ENCODE measurements around the gene CRKL.
"Not testable (repeated sequence)": the region's sequence is repeated elsewhere in the genome, so short reads cannot be mapped to it uniquely, and the experiment has no call there.

The CRKL gene

GRCh38 chr22:20916916-20917810 lies at the start of gene CRKL:
Gene CRKL (plus strand): TSS chr22:20917407. CDS start chr22:20917935, 528 bp downstream.
- DNase-seq = peak; percentile 93

GRCh38 chr22:20868025-20868962 lies 48.9 kb upstream of the CRKL start:
- no peak for DNase-seq

DNA sequence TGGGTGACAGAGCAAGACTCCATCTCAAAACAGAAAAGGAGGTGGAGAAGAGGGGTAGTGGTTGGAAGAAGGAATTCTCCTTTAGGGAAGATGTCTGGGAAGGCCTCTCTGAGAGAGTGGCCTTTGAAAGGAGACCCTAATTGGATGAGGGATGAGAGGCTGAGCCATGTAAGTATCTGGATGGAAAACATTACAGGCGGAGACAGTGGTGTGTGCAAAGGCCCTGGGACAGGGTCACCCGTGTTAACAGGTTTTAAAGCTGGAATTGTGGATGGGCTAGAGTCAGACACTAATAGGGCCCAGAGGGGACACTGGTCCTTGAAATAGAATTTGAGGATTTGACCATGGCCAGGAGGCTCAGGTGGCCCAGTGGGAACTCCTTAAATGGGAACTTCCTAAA lies 48.0 kb upstream of the CRKL start:
- no peak for DNase-seq

DNA sequence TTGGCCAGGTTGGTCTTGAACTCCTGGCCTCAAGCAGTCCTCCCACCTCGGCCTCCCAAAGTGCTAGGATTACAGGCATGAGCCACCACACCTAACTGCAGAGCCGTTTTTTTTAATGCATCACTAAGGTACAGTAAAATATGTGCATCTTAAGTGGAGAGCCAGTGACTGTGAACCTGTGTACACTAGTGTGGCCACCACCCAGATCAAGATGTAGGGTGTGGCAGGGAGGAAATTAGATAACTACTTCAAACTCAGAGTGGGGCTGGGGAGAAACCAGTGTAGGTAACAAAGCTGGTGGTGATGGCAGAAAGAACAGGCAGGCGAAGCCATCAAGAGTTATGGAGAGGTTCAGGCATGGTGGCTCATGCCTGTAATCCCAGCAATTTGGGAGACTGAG lies 44.0 kb upstream of the CRKL start:
- DNase-seq = no peak

- no peak for DNase-seq
Measured at GRCh38 chr22:20875296-20875695, 41.9 kb upstream of the CRKL start.

DNA sequence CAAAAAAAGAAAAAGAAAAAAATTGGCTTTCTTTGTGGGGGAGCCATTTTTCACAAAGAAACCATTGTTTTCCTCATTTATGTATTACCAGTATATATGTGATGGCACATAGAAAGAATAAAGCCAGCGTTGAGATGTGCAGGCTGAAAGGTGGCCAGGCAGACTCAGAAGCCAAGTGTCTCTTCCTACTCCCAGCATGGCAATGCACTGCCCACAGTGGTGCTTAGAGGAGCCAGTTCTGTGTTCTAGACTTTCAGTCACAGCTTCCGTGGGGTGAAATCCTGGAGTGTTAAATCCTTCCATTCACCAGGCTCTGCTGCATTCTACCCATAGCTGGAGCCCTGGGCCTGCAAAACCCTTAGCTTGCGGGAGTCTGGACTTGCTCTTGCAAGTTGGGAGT lies 39.5 kb upstream of the CRKL start:
- DNase-seq = no peak

DNA sequence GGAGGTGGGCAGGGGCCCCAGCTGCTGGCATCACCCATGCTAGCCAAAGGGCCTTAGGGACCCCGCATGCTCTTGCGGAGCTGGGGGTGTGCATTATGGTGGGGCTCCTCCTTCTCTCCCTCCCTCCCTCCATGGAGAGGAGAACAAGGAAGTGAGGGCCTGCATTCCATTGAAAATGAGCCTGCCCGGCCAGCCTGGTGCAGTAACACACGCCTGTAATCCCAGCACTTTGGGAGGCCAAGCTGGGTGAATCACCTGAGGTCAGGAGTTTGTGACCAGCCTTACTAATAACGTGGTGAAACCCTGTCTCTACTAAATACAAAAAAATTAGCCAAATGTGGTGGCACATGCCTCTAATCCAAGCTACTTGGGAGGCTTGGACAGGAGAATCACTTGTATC lies 36.0 kb upstream of the CRKL start:
- DNase-seq = no peak

DNA sequence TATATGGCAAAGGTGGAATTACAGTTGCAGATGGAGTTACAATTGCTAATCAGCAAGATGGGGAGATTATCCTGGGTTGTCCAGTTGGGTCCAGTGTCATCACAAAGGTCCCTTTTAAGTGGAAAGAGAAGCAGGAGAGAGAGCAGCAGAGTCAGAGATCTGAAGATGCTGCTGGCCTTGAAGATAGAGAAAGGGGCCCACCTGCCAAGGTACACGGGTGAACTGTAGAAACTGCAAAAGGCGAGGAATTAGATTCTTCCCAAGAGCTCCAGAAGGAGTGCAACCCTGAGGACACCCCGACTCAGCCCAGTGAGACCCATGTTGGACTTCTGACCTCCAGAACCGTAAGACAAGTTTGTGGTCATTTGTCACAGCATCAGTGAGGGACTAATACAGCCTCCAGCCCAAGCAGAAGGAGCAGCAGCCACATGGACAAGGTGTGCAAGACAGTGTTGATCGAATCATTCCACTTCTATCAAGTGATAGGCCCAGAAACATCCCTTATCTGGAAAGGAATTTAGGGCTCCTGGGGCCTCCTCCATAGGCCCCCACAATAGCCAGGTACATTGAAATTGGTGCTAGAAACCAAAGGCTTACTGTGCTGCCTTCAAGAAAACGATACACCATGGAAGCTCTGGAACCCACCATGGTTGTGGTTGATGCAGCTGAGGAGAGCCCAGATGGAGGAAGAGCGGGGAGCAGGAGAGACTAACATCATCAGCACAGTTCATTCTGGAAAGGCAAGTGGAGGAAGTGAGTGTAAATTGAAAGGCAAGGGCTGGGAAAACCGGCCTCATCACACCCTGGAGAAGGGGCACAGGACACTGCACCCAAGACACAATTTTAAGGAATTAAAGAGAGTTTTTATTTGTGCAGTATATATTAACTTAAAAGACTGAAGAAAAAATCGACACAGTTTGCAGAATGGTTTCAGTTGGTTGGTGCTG lies 35.1 kb upstream of the CRKL start:
- DNase-seq = no peak

GRCh38 chr22:20882855-20883254 lies 34.4 kb upstream of the CRKL start:
- no peak for DNase-seq

DNA sequence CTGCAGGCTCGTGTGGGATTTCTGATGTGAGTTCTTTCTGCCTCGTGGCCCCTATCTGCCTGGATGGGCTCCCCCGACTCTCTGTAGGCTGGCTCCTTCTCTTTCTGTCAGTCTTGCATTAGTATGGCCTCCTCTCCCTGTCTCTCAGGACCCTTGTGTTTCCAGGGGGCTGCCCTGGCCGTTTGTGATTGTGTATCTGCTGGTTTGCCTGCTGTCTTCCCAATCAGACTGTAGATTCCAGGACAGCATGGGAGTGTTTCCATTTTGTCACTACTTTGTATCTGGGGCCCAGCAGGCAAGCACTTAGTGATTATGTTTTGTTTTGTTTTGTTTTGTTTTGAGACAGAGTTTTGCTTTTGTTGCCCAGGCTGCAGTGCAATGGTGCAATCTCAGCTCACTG lies 32.8 kb upstream of the CRKL start:
- no peak for DNase-seq

DNA sequence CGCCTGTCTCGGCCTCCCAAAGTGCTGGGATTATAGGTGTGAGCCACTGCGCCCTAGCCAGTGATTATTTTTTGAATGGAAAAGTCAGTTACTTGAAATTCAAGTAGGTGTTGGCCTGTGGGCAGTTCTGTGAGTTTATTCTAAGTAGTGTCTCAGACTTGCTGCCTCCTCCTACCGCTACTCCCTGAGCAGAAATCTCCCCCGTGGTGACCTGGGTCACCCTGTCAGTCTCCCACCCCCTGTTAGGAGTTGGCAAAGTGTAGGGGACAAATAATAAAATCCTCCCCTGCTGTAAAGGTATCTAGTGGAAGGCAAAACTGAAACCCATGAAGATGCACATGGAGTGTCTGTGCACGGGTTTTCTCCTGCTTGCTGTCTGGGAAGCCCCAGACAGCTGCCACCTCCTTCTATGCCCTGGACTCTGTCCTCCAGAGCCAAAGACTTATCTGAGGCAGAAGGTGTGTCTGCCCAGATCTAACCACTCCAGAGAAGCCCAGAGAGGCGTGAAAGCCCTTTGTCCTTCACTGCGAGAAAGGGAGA lies 32.1 kb upstream of the CRKL start:
- DNase-seq = no peak

GRCh38 chr22:20885557-20886323 lies 31.5 kb upstream of the CRKL start:
- DNase-seq = peak; percentile 80

DNA sequence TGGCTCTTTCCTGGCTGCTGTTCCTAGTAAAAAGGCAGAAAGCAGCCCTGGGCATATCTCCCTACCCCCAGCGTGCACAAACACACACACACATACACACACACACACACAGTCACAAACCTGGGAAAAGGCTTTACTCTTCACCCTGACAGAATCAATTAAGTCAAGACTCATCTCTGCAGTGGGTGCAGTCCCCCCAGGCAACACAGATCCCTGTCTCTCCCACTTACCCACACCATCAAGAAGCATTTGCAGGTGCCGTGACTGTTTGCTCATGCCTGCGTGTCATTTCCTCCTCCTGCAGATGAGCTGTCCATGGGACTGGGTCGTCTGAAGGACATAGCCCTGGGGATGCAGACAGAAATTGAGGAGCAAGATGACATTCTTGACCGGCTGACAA lies 29.8 kb upstream of the CRKL start:
- no peak for DNase-seq

GRCh38 chr22:20889025-20889704 lies 28.0 kb upstream of the CRKL start:
- DNase-seq = no peak

DNA sequence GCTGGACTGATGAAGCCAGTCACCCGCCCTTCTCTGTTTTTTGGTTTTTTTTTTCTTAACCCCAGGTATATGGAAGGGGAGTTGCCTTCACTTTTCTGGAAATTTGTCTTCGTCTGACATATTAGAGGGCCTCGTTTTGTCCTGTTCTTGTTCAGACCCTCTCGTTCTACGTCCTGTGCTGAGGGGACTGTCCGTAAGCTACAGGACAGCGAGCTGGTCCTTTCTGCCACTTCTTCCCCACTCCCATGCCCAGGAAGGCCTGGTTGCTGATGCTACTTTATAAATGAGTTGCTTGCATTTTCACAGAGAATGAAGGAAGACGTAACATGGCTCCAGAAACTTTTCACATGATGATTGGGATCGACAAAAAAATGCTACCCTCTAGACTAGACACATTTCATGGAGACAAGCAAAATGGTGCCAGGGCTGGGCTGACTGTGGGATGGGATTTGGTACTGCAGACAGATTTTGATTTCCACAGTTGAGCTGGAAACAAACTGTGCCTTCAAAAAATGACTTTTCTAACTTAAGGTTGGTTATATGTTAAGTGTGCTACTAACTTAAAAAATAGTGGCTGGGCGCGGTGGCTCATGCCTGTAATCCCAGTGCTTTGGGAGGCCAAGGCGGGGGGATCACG lies 27.2 kb upstream of the CRKL start:
- no peak for DNase-seq

DNA sequence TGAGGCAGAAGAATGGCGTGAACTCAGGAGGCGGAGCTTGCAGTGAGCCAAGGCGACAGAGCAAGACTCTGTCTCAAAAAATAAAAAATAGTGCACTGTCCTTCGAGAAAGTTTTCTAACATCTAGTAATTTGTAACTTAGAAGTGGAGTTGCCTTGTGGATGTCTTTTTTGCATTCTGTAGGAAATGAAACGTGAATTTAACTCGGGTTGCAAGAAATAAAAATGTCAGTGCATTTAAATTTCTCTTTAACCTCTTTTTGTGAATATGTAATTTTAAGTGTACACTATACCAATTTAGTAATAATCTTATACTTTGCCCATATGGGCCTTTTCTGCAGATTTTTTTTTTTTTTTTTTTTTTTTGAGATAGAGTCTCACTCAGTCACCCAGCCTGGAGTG lies 26.2 kb upstream of the CRKL start:
- DNase-seq = no peak

- DNase-seq = not testable (repeated sequence)
Measured at GRCh38 chr22:20897737-20898136, 19.5 kb upstream of the CRKL start.

DNA sequence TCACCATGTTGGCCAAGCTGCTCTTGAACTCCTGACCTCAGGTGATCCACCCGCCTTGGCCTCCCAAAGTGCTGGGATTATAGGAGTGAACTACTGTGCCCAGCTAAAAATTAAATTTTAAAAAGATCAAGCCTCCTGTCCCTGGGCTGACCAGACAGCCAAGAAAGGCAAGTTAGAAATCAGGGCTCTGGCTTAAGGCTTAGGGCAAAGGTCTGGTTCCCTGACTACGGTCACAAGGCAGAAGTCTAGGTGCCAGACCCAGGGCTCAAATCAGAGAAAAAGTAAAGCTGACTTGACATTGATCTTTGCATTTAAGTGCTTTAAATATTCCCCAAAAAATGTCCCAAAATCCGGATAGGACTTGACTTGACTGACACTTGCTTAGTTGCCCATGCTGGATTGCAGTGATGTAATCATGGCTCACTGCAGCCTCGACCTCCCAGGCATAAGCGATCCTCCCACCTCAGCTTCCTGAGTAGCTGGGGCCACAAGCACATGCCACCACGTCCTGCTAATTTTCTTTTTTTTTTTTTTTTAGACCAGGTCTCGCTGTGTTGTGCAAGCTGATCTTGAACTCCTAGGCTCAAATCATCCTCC lies 17.3 kb upstream of the CRKL start:
- peak; percentile 6 for DNase-seq

- not testable (repeated sequence) for DNase-seq
Measured at GRCh38 chr22:20901093-20902033, 15.8 kb upstream of the CRKL start.
